GM19467 (cell line): ENCODE results near the gene TAGLN3.
A peak's percentile ranks its signal among the peaks of the same experiment; 100 is the strongest.
"Not testable (repeated sequence)": the region's sequence is repeated elsewhere in the genome, so short reads cannot be mapped to it uniquely, and the experiment has no call there.

Source experiments
- ATAC-seq: cut with Tn5 transposase; IDR thresholded peaks from one replicate; pipeline ENCODE4 v1.9.1; 2021; ENCODE audit warnings: mild to moderate bottlenecking, moderate library complexity; ENCODE audit not compliant: unreplicated experiment

Gene TAGLN3

DNA sequence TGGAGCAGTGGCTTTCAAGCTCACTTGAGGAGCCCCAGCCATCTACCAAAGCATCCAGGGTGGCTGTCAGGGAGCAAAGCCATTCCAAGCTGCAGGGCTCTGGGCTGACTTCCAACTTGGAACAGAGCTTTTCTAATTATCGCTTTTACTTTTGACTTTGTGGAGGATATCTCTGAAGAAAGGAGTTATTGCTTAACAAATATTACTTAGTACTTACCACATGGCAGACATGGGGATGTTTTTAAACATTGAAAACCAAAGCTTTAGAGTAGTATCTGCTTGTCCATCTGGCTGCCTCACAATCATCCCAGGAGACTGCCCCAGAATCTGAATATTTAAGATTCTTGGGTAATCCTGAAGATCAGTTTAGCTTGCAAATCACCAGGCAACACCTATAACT, 8.9 kb downstream of the TAGLN3 start:
- ATAC-seq: no peak

DNA sequence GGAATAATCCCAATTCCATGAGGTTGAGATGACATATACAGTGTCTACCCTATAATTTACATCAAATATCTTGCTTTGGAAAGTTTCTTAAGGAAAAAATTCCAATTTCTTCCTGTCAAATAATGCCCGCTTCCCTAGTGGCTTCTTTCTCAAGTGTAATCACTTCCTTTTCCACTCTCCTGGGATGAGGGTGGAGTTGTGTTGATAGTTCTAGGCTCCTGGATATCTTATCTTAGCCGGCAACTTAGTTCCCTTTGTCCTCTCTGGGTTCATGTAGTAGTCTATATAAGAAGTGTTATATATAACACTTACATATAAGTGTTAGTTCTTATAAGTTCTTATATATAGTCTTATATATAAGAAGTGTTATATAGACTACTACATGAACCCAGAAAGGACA, 10.9 kb downstream of the TAGLN3 start:
- ATAC-seq: no peak

DNA sequence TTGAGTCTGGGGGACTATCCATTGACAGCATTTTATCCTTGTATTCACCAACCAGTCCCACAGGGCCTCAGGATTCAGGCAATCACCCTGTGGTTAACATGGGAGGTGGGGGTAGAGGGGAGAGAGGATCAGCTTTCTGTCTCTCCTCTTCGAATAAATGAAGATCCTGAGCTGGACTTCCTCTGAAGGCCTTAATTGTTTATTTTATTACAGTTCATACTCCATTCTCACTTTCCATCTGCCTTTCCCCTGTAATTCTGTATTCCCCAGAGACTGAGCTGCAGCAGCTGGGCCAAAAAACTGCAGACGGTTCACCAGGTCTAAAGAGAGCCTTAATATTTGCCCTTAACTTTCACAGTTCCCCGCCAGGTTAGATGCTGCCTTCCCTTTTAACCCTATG, 11.9 kb downstream of the TAGLN3 start:
- no peak for ATAC-seq

DNA sequence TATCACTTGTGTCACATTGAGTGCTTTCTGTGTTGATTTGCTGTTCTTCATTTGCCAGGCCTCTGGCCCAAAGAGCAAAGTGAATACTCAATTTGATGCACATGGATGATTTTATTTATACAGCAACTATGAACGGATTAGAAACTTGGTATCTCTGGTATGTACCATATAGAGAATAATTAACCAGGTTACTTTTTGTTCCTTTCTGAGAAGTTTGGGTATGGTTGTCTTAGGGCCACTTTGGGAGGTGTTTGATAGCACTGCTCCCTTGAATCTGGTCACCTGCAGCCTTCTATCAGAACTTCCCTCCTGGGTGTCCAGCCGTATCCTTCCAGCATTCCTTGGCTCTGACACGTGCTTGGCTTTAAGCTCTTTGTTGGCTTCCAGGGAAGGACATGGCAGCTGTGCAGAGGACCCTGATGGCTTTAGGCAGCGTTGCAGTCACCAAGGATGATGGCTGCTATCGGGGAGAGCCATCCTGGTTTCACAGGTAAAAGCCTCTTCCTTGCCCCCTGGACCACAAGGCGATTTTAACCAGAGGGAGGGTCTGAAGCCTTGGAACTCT, 12.7 kb downstream of the TAGLN3 start:
- ATAC-seq: no peak

DNA sequence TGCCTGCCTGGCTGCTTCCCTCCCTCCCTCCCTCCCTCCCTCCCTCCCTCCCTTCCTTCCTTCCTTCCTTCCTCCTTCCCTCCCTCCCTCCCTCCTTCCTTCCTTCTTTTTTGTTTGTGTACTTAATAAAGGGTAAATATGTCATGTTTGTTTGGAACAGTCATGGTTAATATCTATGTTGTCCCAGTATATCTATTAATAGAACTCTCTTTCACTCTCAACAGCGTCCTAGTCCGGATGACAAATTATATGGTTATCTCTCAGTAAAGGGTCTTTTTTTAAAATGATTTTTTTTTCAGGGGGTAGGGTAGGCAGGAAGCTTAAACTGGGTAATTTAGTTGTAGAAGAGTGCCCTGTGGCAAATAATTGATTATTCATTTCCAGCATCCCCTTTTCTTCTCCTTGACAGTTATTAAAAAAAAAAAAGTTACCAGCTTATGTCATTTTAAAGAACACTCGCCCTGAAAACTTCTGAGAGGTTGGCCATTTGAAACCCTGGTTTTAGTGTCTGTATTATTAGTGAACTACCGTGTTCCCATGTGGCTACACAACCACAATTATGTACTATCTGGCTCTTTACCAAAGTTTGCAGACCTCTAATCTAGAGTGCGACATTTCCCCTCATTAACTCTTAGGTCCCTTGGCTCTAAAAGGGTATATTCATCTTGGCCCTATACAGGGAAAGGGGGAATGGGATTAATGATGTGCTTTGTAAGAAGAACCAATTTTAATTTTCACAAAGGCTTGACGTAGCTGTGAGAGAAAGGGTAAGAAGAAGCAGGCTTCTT, 13.7 kb downstream of the TAGLN3 start:
- no peak for ATAC-seq

DNA sequence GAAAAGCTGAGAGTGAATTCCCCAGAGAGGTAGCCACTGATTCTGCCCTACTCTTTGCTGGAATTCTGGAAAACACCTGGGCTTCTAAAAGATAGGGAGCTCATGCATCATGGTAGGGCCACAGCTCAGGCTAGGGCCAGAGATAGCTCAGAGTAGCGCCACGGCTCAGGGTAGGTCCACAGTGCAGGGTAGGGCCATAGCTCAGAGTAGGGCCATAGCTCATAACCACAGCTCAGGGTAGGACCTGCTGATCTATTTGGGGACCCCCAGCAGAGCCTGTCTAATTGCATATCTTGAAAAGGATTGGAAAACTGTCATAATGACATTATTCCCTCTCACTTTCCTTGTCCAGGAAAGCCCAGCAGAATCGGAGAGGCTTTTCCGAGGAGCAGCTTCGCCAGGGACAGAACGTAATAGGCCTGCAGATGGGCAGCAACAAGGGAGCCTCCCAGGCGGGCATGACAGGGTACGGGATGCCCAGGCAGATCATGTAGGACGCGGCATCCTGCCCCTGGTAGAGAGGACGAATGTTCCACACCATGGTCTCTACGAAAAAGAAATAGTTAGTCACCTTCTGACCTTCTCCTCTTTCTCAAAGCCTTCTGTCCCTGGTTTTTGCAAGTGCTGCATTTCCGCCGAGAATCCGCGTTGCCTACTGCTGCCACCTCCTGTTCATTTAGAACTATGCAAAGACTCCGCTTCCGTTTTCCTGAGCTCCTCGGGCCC, 14.5 kb downstream of the TAGLN3 start:
- peak; percentile 77 for ATAC-seq

DNA sequence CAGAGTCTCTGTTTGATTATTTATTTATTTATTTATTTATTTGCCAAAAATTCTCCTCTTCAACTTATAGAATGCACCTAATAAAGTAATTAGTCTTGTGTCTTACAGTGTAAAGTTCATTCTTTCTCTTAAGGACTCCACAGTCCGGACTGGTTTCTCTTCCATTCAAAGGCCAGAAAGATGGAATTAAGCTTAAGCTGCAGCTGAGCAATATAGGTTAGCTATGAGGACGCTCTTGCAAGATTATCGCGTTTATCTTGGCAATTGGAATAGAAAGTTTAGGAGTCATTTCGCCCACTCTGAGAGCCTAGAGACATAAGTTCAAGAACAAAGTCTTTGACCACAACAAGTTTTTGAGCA, 15.0 kb downstream of the TAGLN3 start:
- ATAC-seq: no peak

DNA sequence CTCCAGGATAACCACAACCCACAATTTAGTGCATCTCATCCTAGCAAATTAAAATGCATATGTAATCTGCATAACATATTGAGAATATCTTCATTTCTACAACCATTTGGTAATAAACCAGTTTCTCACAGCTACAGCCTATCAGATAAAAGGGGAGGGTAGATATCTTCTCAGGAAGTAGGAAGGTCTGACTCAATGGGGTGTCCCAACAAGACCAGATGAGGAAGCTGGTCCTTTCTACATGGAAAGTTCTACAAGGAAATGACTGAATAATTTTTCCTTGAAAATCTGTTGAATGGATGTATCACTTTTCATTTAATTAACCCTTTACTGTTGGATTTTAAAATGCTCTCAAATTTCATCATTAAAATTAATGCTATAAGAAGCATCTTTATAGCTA, 18.4 kb downstream of the TAGLN3 start:
- no peak for ATAC-seq

DNA sequence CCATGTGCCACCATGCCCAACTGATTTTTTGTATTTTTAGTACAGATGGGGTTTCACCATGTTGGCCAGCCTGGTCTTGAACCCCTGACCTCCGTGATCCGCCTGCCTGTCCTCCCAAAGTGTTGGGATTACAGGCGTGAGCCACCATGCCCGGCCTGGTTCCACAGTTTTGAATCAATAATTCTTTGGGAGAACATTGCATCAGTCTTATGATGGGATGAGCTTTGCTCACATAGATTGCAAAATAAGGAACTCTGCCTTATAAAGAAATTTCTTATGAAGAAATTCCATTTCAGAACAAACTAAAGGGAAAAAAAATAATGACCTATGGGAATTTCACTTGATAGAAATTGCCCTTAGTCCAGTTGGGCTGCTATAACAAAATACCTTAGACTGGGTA, 20.0 kb downstream of the TAGLN3 start:
- no peak for ATAC-seq

DNA sequence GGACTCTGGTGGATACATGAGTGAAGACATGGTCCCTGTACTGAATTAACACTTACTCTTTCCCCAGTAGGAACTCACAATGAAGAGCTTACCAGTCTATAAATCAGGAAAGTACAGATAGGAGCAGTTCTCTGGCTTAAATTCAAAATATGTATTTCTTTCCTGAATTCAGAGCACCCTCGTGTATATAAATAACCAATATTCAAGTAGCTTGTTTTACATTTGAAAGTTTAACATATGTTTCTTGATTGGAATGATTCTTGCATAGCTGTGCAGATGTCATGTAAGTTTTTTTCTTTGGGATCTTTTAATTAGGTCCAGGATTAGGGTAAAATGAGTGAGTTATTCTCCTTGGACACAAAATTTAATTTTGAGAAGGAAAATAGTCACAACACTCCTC, 21.0 kb downstream of the TAGLN3 start:
- ATAC-seq: no peak

DNA sequence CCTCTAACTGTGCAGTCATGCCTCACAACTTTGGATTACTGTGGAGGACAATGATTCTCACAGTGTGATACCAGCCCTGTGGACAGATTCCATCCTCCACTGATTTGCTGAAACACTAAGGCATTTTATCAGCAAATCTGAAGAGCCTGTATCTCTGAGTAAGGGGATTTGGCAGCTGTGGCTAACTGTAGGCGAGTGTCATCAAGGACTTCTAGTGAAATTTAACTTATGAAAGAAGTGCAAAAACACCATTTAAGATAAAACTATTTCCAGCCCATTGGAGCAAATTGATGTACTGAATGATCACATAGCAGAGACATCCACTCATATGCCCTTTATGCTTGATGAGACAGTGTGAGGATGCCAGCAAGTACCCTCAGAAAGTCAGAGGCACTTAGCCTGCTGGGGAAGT, 22.0 kb downstream of the TAGLN3 start:
- no peak for ATAC-seq

DNA sequence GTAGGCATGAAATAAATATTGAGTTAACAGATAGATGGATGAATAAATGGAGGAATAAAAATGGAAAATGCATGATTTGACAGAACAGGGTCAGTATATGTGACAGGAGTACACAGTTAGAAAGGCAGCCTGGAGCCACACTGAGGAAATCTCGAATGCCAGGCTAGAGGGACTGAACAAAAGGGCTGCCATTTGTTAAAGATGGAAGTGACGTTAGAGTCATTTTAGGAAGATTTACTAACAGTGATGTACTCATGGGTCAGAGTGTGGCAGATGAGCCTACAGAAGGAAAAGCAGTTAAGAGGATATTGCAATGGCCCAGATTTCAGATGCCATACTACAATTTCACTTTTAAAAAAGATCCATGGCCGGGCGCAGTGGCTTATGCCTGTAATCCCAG, 28.4 kb downstream of the TAGLN3 start:
- ATAC-seq: no peak

DNA sequence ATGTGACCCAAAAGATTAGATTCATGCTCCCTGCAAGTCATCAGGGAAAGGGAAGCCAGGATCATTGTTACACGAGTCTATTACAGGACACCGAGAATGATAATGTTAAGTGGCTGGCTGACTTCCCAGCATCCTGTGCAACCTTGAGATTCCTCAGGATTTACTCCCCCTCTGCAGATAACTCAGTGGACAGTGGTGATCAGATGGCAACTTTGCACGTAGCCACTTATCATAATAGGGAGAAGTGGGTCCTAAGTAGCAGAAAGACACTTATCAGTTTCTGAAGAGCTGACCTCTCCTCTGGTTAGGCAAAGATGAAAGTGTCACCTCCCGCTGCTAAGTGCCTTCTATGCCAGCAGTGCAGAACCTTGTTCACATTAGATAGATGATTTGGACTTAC, 29.1 kb downstream of the TAGLN3 start:
- ATAC-seq: no peak

DNA sequence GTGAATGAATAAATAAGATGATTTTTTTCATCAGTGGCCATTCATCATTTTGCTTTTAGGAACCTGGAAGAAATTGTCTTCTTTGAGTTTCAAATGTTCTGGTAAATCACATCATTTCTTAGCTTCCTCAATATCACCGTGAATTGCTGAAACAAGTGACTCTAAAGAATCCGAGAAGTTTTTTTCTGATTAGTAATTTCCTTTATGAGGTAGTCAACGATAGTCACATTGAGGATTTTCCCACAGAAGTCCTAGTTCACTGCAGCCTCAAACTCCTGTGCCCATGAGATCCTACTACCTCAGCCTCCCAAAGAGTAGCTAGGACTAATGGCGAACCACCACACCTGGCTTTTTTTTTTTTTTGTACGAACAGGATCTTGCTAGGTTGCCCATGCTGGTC, 32.2 kb downstream of the TAGLN3 start:
- ATAC-seq: no peak

DNA sequence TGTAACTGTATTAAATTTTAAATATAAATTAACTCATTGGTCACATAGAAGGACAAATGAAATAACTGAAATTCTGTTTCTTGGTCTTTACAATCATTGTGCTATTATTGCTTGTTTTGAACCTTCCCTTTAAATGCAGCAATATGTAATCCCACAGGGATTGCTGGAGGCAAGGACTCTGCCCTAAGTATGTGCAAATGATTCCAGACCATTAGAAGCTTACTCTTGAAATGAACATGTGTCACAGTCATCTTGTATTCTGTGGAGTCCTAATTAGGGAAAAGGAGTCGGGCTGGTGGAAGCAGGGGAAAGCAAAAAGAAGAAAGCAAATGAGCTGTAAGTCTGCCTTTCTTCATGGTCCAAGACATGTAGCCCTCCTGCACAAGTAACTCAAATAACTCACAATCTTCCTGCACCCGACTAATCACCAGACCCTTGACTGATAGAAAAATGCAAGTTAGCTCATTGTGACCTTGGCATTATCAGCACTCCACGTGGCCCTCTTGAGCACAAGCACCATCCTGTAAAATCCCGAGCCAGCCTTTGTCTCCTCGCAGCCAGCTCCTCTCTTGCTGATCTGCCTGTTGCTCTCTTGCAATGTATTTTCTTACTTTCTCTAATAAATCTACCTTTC, 33.5 kb downstream of the TAGLN3 start:
- ATAC-seq: no peak

DNA sequence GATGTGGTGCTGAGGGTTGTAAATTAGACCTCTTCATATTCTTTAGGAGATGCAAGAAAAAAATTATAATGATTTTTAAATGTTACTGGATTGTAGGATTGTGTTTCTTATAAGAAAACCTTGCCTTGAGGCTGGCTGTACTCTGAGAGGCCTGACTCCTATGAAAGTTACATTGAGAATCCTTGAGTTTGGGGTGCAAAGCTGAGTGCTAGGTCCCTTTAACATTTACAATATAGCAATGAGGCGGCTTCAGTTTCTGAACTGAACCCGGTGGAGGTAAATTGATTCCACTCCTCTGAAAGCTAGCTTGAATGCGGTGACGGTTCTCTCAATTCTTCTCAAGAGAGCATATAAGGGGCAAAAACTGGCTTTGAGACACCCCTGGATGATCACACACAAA, 35.7 kb downstream of the TAGLN3 start, which contains the start of gene TMPRSS7:
Gene TMPRSS7 (plus strand): TSS at position 301 of the 400 bp plus-strand sequence. CDS start 110 bp downstream, outside the sequence.
- no peak for ATAC-seq

DNA sequence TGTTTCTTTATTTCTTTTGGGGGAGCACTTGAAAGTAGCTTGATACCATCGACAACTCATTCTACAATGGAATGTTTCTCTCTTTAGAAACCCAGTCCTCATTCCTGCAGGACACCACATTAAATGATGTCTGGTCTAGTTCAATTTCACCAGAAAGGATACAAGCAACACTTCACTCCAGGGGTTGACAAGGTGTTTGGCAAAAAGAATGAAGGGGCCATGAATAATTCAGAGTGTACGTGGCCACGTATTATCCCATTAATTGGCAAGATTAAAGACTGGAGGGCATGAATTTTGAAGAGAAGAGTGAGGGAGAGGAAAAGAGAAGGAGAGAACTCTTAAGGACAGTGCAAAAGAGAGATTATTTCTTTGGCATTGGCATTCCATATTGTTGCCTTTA, 36.5 kb downstream of the TAGLN3 start:
- no peak for ATAC-seq

DNA sequence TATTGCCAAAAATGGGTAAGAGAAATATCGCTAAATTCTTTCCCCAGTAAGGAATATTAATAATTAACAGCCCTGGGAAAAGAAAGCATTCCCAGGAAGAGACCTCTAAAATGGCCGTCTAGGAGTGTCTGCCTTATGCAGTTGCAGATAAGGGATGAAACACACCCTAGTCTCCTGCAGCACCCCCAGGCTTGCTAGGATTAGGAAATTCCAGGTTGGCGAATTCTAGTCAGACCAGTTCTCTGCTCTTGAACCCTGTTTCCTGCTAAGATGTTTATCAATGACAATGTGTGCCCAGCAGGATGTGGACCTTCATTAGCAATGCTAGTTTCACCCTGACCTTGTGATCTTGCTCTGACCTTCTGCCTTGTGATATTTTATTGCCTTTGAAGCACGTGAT, 38.5 kb downstream of the TAGLN3 start:
- not testable (repeated sequence) for ATAC-seq

DNA sequence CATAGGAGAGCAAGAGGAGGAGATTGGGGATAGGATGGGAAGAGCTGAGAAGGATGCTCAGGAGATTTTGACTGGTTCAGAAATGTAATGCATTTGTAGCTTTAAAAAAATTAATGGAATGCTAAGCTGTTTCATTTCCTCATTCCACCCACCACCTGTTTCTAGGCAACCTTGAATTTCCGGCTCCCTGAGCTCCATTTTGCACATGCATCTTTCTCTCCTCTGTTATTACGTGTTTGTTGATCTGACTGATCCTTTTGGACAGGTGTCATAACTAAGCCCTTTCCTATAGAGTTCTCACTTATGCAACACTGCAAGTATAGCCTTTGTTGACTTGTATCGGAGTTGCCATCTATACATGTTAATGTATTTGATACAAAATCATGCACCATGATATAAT, 40.1 kb downstream of the TAGLN3 start:
- ATAC-seq: no peak

DNA sequence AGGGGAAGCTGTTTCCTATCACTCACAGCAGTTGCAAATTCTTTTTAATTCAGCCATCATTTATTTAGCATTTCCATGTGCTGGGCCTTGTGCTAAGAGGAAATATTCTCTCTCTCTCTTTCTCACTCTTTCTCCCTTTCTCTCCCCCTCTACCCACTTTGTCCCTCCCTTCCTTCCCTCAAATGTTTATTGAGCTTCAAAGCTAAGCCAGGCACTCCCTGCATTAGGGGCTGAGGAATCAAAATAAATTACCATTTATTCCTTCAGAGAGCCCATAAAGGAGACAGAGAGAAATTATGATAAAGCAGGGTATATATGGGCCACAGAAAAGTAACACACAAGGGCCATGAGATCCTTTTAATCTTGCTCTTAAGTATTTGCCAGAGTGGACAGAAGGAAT, 42.6 kb downstream of the TAGLN3 start:
- no peak for ATAC-seq

DNA sequence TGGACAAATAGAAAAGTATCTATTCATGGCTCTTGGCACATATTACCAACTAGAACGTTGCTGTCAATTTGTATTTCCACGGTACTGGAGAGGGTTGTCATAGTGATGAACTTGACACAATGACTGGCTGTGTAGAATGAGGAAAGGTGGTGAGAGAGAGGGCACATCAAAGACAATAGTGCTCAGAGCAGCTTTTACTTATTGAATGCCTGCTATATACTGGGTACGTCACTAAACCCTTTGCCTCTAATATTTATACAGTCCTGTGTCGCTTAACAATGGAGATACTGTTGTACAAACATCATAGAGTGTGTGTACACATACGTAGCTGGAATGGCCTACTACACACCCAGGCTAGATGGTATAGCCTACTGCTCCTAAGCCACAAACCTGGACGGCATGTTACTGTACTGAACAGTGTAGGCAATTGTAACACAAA, 44.1 kb downstream of the TAGLN3 start:
- no peak for ATAC-seq
